HL-60 (cell line): ENCODE measurements around the gene AGBL4.
A peak's percentile ranks its signal among the peaks of the same experiment; 100 is the strongest.

Experiments
- DNase-seq, 2 experiments: peaks; one replicate each; pipeline ENCODE4 v3.0.0-alpha.2; 2010 to 2020; ENCODE audit warnings: low read depth in 1 of 2, low spot score in 1 of 2
- H3K27ac ChIP-seq: fragments of 250-450 bp; sonication (Bioruptor Pico); replicated peaks from 2 replicates; pipeline ENCODE4 v1.5.1; 2020; ENCODE audit warnings: mild to moderate bottlenecking, moderate library complexity
- H3K27me3 ChIP-seq: fragments of 250-450 bp; sonication (Bioruptor Pico); 2 replicates; pipeline ENCODE4 v1.5.1; 2021; ENCODE audit warnings: mild to moderate bottlenecking, moderate library complexity; ENCODE audit not compliant: insufficient read depth, poor library complexity, severe bottlenecking
- H3K4me3 ChIP-seq: replicated peaks from 2 replicates; pipeline ENCODE4 v1.5.1; 2011; ENCODE audit warnings: mild to moderate bottlenecking, control low read depth, low read length; ENCODE audit not compliant: insufficient read depth
- CTCF ChIP-seq: IDR thresholded peaks from one replicate; pipeline ENCODE4 v1.5.1; 2011; ENCODE audit warnings: low read length, control low read depth, inconsistent platforms; ENCODE audit not compliant: insufficient read depth
- GABPA ChIP-seq: IDR thresholded peaks from 2 replicates; pipeline ENCODE4 v1.6.1; 2012; ENCODE audit warnings: low read depth
- POLR2AphosphoS5 ChIP-seq: IDR thresholded peaks from 2 replicates; pipeline ENCODE4 v1.6.1; 2012; ENCODE audit warnings: low read depth
- SPI1 ChIP-seq: IDR thresholded peaks from 2 replicates; pipeline ENCODE4 v1.6.1; 2012; ENCODE audit warnings: low read depth, mild to moderate bottlenecking, borderline replicate concordance
- TF ChIP-seq, protein P1 (sequence below): IDR thresholded peaks from 2 replicates; pipeline ENCODE4 v1.6.1; 2012; ENCODE audit warnings: low read depth; ENCODE audit not compliant: insufficient replicate concordance

AGBL4 gene

GRCh38 chr1:48676822-48677221 lies 1346.9 kb downstream of the AGBL4 start:
- TF ChIP-seq POLR2AphosphoS5 (no peak), CTCF (no peak)
- TF ChIP-seq, protein P1, sequence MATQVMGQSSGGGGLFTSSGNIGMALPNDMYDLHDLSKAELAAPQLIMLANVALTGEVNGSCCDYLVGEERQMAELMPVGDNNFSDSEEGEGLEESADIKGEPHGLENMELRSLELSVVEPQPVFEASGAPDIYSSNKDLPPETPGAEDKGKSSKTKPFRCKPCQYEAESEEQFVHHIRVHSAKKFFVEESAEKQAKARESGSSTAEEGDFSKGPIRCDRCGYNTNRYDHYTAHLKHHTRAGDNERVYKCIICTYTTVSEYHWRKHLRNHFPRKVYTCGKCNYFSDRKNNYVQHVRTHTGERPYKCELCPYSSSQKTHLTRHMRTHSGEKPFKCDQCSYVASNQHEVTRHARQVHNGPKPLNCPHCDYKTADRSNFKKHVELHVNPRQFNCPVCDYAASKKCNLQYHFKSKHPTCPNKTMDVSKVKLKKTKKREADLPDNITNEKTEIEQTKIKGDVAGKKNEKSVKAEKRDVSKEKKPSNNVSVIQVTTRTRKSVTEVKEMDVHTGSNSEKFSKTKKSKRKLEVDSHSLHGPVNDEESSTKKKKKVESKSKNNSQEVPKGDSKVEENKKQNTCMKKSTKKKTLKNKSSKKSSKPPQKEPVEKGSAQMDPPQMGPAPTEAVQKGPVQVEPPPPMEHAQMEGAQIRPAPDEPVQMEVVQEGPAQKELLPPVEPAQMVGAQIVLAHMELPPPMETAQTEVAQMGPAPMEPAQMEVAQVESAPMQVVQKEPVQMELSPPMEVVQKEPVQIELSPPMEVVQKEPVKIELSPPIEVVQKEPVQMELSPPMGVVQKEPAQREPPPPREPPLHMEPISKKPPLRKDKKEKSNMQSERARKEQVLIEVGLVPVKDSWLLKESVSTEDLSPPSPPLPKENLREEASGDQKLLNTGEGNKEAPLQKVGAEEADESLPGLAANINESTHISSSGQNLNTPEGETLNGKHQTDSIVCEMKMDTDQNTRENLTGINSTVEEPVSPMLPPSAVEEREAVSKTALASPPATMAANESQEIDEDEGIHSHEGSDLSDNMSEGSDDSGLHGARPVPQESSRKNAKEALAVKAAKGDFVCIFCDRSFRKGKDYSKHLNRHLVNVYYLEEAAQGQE: no peak
- DNase-seq: no peak
- Histone ChIP-seq H3K27me3 (no peaks in the 10 kb centered on the region), H3K27ac (no peak overlapping the region), H3K4me3 (no peak overlapping the region)

DNA sequence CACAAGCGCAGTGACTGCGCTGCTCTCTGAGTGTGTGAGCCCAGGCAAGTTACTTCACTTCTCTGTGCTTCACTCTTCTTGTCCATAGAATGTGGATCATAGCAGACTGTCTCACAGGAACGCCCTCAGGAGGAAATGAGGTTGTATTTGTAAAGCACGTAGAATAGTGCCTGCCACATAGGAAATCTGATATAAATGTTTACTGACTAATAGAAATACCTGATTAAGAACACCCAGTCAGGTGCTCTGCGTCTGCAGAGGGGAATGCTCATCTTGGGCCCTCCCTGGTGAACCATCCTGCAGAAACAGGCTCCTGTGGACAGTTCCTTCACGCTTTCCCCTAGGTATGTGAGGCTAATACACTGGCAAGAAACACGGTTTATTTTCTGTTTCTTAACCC lies 1347.4 kb downstream of the AGBL4 start:
- no peak overlapping the region for H3K4me3 ChIP-seq
- no peaks in the 10 kb centered on the region for H3K27me3 ChIP-seq
- no peak for TF ChIP-seq POLR2AphosphoS5
- TF ChIP-seq GABPA: no peak
- TF ChIP-seq SPI1: no peak
- H3K27ac ChIP-seq: no peak overlapping the region
- no peak for DNase-seq

- DNase-seq: no peak
- H3K27ac ChIP-seq: no peak overlapping the region
- H3K27me3 ChIP-seq: no peaks in the 10 kb centered on the region
- TF ChIP-seq GABPA (no peak), POLR2AphosphoS5 (no peak), SPI1 (no peak), CTCF (no peak)
- TF ChIP-seq, protein P1: no peak
- H3K4me3 ChIP-seq: no peak overlapping the region
Observed at GRCh38 chr1:48675251-48675650, 1348.5 kb downstream of the AGBL4 start.

- DNase-seq: peak in 1 of 2 experiments; percentile 61
- no peak overlapping the region for H3K4me3 ChIP-seq
- TF ChIP-seq POLR2AphosphoS5 (no peak), GABPA (no peak), CTCF (no peak), SPI1 (no peak)
- TF ChIP-seq, protein P1: no peak
- no peaks in the 10 kb centered on the region for H3K27me3 ChIP-seq
- no peak overlapping the region for H3K27ac ChIP-seq
Observed at GRCh38 chr1:48674641-48675040, 1349.1 kb downstream of the AGBL4 start.
